HepG2 (cell line): ENCODE measurements around the gene ZNF341. TPM values are rescaled to one million over a fixed set of nuclear protein-coding genes. Genes with fewer than 3 reads are reported as not detected.
A peak's percentile ranks its signal among the peaks of the same experiment; 100 is the strongest.

Source experiments
- FLYWCH1 ChIP-seq: sonication (generic); formaldehyde crosslinking; IDR thresholded peaks from 2 replicates; pipeline ENCODE4 v1.8.1; 2023; ENCODE audit warnings: mild to moderate bottlenecking, missing genetic modification reagents
- IKZF4 ChIP-seq: sonication (generic); formaldehyde crosslinking; IDR thresholded peaks from 2 replicates; pipeline ENCODE4 v1.5.1; 2020; ENCODE audit warnings: borderline replicate concordance, mild to moderate bottlenecking, low read depth, missing genetic modification reagents; ENCODE audit errors: not compliant biosample characterization
- JDP2 ChIP-seq: sonication (generic); formaldehyde crosslinking; IDR thresholded peaks from 2 replicates; pipeline ENCODE4 v1.8.1; 2022; ENCODE audit warnings: missing genetic modification reagents, borderline replicate concordance
- KMT2B ChIP-seq: IDR thresholded peaks from 2 replicates; pipeline ENCODE4 v1.6.1; 2016; ENCODE audit warnings: missing genetic modification reagents, missing compliant biosample characterization
- MTA3 ChIP-seq: sonication (generic); formaldehyde crosslinking; IDR thresholded peaks from 2 replicates; pipeline ENCODE4 v1.4.0; 2020; ENCODE audit warnings: missing genetic modification reagents
- RARA ChIP-seq: IDR thresholded peaks from 2 replicates; pipeline ENCODE4 v1.6.1; 2016; ENCODE audit warnings: missing genetic modification reagents, missing compliant biosample characterization
- SMAD1 ChIP-seq: sonication (generic); formaldehyde crosslinking; IDR thresholded peaks from 2 replicates; pipeline ENCODE4 v1.4.0; 2020; ENCODE audit warnings: missing genetic modification reagents, low read depth, mild to moderate bottlenecking, borderline replicate concordance
- SMAD3 ChIP-seq: sonication (generic); formaldehyde crosslinking; IDR thresholded peaks from 2 replicates; pipeline ENCODE4 v1.4.0; 2020; ENCODE audit warnings: missing genetic modification reagents
- SOX13 ChIP-seq, 3 experiments: fragments of 450-650 bp in 1 of 3; sonication (generic) in 1 of 3; formaldehyde crosslinking in 1 of 3; IDR thresholded peaks in 2 of 3; conservative IDR thresholded peaks in 1 of 3; 2 replicates each; pipeline versions ENCODE4 v1.5.0 to v1.6.1; 2016 to 2020; ENCODE audit warnings: antibody characterized with exemption in 1 of 3, mild to moderate bottlenecking in 1 of 3, missing compliant biosample characterization in 1 of 3, missing genetic modification reagents in 1 of 3, moderate library complexity in 1 of 3
- ZBTB8A ChIP-seq: sonication (generic); formaldehyde crosslinking; IDR thresholded peaks from 2 replicates; pipeline ENCODE4 v1.4.0; 2020; ENCODE audit warnings: mild to moderate bottlenecking, low read depth, missing genetic modification reagents, borderline replicate concordance
- ZNF205 ChIP-seq: IDR thresholded peaks from 2 replicates; pipeline ENCODE4 v1.6.1; 2018; ENCODE audit warnings: missing biosample characterization, missing genetic modification reagents
- ZNF615 ChIP-seq: sonication (generic); formaldehyde crosslinking; IDR thresholded peaks from 2 replicates; pipeline ENCODE4 v1.5.0; 2020; ENCODE audit warnings: mild to moderate bottlenecking, missing genetic modification reagents, borderline replicate concordance
- ZNF773 ChIP-seq: sonication (generic); formaldehyde crosslinking; IDR thresholded peaks from 2 replicates; pipeline ENCODE4 v1.4.0; 2020; ENCODE audit warnings: missing genetic modification reagents, borderline replicate concordance
- ZNF850 ChIP-seq: sonication (generic); formaldehyde crosslinking; conservative IDR thresholded peaks from 2 replicates; pipeline ENCODE4 v1.9.0; 2021; ENCODE audit warnings: mild to moderate bottlenecking, missing genetic modification reagents
- polyA plus RNA-seq, 8 experiments: library from polyadenylated mRNA; depleted of rRNA in 3 of 8; stranded (reverse) in 7 of 8; unstranded in 1 of 8; fragments of >200 nt; fragmentation: Illumina TruSeq in 4 of 8; extraction: Trizol in 4 of 8; gene quantifications; 2 replicates each; pipeline versions ENCODE4 v1.2.1 to v1.2.3, GENCODE V29; 2011 to 2016; ENCODE audit warnings: low read depth in 4 of 8, missing spikeins in 1 of 8, mixed read lengths in 1 of 8; ENCODE audit not compliant: insufficient read depth in 1 of 8
- total RNA-seq, 5 experiments: library from RNA; depleted of rRNA; stranded (reverse); fragments of >200 nt; fragmentation: Illumina TruSeq; extraction: Trizol; gene quantifications; 2 replicates each; pipeline ENCODE4 v1.2.3, GENCODE V29; 2016; ENCODE audit warnings: low read depth in 1 of 5
- TF ChIP-seq, protein P1 (sequence below): IDR thresholded peaks from 2 replicates; pipeline ENCODE4 v1.6.1; 2012; ENCODE audit warnings: low read depth, low read length, improper control_type of control experiment
- TF ChIP-seq, protein P2 (sequence below): sonication (generic); formaldehyde crosslinking; IDR thresholded peaks from 2 replicates; pipeline ENCODE4 v1.8.0; 2022; ENCODE audit warnings: mild to moderate bottlenecking, missing genetic modification reagents
- TF ChIP-seq, protein P3 (sequence below): sonication (generic); formaldehyde crosslinking; IDR thresholded peaks from 2 replicates; pipeline ENCODE4 v1.4.0; 2020; ENCODE audit warnings: missing genetic modification reagents, mild to moderate bottlenecking, borderline replicate concordance
- TF ChIP-seq, protein P4 (sequence below): sonication (generic); formaldehyde crosslinking; IDR thresholded peaks from 2 replicates; pipeline ENCODE4 v1.4.0; 2020; ENCODE audit warnings: missing genetic modification reagents, borderline replicate concordance

ZNF341 gene
- total and polyA plus RNA-seq, 2 of the 13 experiments (the other 11 are each of a cell fraction or from before 2014, with no cell fraction given): 1.1 to 2.2 TPM

DNA sequence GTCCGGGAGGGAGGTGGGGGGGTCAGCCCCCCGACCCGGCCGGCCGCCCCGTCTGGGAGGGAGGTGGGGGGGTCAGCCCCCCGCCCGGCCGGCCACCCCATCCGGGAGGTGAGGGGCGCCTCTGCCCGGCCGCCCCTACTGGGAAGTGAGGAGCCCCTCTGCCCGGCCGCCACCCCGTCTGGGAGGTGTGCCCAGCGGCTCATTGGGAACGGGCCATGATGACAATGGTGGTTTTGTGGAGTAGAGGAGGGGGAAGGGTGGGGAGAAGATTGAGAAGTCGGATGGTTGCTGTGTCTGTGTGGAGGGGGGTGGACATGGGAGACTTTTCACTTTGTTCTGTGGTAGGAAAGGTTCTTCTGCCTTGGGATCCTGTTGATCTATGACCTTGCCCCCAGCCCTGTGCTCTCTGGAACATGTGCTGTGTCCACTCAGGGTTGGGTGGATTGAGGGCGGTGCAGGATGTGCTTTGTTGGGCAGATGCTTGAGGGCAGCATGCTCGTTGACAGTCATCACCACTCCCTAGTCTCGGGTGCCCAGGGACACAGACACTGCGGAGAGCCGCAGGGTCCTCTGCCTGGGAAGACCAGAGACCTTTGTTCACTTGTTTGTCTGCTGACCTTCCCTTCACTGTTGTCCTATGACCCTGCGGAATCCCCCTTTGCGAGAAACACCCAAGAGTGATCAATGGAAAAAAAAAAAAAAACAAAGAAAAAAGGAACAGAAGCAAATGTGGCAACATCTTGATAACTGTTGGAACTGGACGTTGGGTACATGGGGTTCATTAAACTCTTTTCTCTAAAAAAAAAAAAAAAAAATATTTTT lies 30.0 kb upstream of the ZNF341 start (continued):
- TF ChIP-seq, protein P1, sequence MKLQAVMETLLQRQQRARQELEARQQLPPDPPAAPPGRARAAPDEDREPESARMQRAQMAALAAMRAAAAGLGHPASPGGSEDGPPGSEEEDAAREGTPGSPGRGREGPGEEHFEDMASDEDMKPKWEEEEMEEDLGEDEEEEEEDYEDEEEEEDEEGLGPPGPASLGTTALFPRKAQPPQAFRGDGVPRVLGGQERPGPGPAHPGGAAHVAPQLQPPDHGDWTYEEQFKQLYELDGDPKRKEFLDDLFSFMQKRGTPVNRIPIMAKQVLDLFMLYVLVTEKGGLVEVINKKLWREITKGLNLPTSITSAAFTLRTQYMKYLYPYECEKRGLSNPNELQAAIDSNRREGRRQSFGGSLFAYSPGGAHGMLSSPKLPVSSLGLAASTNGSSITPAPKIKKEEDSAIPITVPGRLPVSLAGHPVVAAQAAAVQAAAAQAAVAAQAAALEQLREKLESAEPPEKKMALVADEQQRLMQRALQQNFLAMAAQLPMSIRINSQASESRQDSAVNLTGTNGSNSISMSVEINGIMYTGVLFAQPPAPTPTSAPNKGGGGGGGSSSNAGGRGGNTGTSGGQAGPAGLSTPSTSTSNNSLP: peak; percentile 60; the same call in 1 of the 2 replicates
- TF ChIP-seq ZBTB8A (CRISPR knock-in tag) (no peak), IKZF4 (CRISPR knock-in tag) (peak; percentile 44), FLYWCH1 (CRISPR knock-in tag) (no peak), KMT2B (CRISPR knock-in tag) (no peak), RARA (CRISPR knock-in tag) (peak; percentile 97), SOX13 (IDR thresholded peaks at IDR 0.05) (peak; percentile 94), SOX13 (CRISPR knock-in tag; conservative IDR thresholded peaks at IDR 0.05 in 1 of 2, IDR thresholded peaks at IDR 0.05 in 1 of 2) (peak in 1 of 2 experiments; percentile 95; a peak in 2 of 4 replicates), ZNF773 (no peak), ZNF850 (CRISPR knock-in tag) (0 out of 2 replicates have a peak, but pooled peaks have one; percentile 20), SMAD3 (CRISPR knock-in tag) (no peak; the same call in 1 of the 2 replicates), SMAD1 (CRISPR knock-in tag) (peak; percentile 82; the same call in 1 of the 2 replicates), ZNF615 (CRISPR knock-in tag) (no peak), JDP2 (CRISPR knock-in tag) (no peak; the same call in 1 of the 2 replicates), MTA3 (CRISPR knock-in tag) (no peak), ZNF205 (CRISPR knock-in tag) (peak; percentile 91)
- TF ChIP-seq, protein P2, sequence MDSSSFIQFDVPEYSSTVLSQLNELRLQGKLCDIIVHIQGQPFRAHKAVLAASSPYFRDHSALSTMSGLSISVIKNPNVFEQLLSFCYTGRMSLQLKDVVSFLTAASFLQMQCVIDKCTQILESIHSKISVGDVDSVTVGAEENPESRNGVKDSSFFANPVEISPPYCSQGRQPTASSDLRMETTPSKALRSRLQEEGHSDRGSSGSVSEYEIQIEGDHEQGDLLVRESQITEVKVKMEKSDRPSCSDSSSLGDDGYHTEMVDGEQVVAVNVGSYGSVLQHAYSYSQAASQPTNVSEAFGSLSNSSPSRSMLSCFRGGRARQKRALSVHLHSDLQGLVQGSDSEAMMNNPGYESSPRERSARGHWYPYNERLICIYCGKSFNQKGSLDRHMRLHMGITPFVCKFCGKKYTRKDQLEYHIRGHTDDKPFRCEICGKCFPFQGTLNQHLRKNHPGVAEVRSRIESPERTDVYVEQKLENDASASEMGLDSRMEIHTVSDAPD: no peak; the same call in 1 of the 2 replicates
- TF ChIP-seq, protein P3, sequence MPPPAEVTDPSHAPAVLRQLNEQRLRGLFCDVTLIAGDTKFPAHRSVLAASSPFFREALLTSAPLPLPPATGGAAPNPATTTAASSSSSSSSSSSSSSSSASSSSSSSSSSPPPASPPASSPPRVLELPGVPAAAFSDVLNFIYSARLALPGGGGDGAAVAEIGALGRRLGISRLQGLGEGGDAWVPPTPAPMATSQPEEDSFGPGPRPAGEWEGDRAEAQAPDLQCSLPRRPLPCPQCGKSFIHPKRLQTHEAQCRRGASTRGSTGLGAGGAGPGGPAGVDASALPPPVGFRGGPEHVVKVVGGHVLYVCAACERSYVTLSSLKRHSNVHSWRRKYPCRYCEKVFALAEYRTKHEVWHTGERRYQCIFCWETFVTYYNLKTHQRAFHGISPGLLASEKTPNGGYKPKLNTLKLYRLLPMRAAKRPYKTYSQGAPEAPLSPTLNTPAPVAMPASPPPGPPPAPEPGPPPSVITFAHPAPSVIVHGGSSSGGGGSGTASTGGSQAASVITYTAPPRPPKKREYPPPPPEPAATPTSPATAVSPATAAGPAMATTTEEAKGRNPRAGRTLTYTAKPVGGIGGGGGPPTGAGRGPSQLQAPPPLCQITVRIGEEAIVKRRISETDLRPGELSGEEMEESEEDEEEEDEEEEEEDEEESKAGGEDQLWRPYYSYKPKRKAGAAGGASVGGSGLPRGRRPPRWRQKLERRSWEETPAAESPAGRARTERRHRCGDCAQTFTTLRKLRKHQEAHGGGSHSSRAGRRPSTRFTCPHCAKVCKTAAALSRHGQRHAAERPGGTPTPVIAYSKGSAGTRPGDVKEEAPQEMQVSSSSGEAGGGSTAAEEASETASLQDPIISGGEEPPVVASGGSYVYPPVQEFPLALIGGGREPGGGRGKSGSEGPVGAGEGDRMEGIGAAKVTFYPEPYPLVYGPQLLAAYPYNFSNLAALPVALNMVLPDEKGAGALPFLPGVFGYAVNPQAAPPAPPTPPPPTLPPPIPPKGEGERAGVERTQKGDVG (CRISPR knock-in tag): peak; percentile 73; the same call in 1 of the 2 replicates
- TF ChIP-seq, protein P4, sequence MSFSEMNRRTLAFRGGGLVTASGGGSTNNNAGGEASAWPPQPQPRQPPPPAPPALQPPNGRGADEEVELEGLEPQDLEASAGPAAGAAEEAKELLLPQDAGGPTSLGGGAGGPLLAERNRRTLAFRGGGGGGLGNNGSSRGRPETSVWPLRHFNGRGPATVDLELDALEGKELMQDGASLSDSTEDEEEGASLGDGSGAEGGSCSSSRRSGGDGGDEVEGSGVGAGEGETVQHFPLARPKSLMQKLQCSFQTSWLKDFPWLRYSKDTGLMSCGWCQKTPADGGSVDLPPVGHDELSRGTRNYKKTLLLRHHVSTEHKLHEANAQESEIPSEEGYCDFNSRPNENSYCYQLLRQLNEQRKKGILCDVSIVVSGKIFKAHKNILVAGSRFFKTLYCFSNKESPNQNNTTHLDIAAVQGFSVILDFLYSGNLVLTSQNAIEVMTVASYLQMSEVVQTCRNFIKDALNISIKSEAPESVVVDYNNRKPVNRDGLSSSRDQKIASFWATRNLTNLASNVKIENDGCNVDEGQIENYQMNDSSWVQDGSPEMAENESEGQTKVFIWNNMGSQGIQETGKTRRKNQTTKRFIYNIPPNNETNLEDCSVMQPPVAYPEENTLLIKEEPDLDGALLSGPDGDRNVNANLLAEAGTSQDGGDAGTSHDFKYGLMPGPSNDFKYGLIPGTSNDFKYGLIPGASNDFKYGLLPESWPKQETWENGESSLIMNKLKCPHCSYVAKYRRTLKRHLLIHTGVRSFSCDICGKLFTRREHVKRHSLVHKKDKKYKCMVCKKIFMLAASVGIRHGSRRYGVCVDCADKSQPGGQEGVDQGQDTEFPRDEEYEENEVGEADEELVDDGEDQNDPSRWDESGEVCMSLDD (CRISPR knock-in tag): no peak
